ENCODE results near the gene ADGRG3. TPM values are rescaled to one million over a fixed set of nuclear protein-coding genes. Genes with fewer than 3 reads are reported as not detected.

The ADGRG3 gene
- total and polyA plus RNA-seq, 2 of the 8 experiments (the other 6 are each of a cell fraction or from before 2014, with no cell fraction given), result 0.28 to 0.98 TPM

- TF ChIP-seq, protein P1, sequence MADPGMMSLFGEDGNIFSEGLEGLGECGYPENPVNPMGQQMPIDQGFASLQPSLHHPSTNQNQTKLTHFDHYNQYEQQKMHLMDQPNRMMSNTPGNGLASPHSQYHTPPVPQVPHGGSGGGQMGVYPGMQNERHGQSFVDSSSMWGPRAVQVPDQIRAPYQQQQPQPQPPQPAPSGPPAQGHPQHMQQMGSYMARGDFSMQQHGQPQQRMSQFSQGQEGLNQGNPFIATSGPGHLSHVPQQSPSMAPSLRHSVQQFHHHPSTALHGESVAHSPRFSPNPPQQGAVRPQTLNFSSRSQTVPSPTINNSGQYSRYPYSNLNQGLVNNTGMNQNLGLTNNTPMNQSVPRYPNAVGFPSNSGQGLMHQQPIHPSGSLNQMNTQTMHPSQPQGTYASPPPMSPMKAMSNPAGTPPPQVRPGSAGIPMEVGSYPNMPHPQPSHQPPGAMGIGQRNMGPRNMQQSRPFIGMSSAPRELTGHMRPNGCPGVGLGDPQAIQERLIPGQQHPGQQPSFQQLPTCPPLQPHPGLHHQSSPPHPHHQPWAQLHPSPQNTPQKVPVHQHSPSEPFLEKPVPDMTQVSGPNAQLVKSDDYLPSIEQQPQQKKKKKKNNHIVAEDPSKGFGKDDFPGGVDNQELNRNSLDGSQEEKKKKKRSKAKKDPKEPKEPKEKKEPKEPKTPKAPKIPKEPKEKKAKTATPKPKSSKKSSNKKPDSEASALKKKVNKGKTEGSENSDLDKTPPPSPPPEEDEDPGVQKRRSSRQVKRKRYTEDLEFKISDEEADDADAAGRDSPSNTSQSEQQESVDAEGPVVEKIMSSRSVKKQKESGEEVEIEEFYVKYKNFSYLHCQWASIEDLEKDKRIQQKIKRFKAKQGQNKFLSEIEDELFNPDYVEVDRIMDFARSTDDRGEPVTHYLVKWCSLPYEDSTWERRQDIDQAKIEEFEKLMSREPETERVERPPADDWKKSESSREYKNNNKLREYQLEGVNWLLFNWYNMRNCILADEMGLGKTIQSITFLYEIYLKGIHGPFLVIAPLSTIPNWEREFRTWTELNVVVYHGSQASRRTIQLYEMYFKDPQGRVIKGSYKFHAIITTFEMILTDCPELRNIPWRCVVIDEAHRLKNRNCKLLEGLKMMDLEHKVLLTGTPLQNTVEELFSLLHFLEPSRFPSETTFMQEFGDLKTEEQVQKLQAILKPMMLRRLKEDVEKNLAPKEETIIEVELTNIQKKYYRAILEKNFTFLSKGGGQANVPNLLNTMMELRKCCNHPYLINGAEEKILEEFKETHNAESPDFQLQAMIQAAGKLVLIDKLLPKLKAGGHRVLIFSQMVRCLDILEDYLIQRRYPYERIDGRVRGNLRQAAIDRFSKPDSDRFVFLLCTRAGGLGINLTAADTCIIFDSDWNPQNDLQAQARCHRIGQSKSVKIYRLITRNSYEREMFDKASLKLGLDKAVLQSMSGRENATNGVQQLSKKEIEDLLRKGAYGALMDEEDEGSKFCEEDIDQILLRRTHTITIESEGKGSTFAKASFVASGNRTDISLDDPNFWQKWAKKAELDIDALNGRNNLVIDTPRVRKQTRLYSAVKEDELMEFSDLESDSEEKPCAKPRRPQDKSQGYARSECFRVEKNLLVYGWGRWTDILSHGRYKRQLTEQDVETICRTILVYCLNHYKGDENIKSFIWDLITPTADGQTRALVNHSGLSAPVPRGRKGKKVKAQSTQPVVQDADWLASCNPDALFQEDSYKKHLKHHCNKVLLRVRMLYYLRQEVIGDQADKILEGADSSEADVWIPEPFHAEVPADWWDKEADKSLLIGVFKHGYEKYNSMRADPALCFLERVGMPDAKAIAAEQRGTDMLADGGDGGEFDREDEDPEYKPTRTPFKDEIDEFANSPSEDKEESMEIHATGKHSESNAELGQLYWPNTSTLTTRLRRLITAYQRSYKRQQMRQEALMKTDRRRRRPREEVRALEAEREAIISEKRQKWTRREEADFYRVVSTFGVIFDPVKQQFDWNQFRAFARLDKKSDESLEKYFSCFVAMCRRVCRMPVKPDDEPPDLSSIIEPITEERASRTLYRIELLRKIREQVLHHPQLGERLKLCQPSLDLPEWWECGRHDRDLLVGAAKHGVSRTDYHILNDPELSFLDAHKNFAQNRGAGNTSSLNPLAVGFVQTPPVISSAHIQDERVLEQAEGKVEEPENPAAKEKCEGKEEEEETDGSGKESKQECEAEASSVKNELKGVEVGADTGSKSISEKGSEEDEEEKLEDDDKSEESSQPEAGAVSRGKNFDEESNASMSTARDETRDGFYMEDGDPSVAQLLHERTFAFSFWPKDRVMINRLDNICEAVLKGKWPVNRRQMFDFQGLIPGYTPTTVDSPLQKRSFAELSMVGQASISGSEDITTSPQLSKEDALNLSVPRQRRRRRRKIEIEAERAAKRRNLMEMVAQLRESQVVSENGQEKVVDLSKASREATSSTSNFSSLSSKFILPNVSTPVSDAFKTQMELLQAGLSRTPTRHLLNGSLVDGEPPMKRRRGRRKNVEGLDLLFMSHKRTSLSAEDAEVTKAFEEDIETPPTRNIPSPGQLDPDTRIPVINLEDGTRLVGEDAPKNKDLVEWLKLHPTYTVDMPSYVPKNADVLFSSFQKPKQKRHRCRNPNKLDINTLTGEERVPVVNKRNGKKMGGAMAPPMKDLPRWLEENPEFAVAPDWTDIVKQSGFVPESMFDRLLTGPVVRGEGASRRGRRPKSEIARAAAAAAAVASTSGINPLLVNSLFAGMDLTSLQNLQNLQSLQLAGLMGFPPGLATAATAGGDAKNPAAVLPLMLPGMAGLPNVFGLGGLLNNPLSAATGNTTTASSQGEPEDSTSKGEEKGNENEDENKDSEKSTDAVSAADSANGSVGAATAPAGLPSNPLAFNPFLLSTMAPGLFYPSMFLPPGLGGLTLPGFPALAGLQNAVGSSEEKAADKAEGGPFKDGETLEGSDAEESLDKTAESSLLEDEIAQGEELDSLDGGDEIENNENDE (IDR thresholded peaks at IDR 0.05; ENCODE audit: insufficient replicate concordance, low read length), result no peak
- TF ChIP-seq JUN (IDR thresholded peaks at IDR 0.05; ENCODE audit: low read depth, low read length) (no peak), CTBP2 (IDR thresholded peaks at IDR 0.05; ENCODE audit: borderline replicate concordance, insufficient read depth, insufficient read length, low read length) (no peak), POU5F1 (IDR thresholded peaks at IDR 0.05; ENCODE audit: low read depth, low read length) (no peak), POLR2AphosphoS5 (IDR thresholded peaks at IDR 0.05; ENCODE audit: low read depth, low read length) (no peak), EP300 (IDR thresholded peaks at IDR 0.05; ENCODE audit: borderline replicate concordance in 1 of 2, low read depth in 2 of 2, low read length in 2 of 2) (no peak), GABPA (IDR thresholded peaks at IDR 0.05; ENCODE audit: borderline replicate concordance, insufficient read depth, low read length) (no peak), ATF2 (IDR thresholded peaks at IDR 0.05; ENCODE audit: low read length) (no peak), CREB1 (IDR thresholded peaks at IDR 0.05) (no peak)
Measured at GRCh38 chr16:57665541-57665940, 2.6 kb upstream of the ADGRG3 start (continued).
